PFSK-1 (cell line): Measurements from ENCODE around the gene TANGO2.

Experiments
- POLR2AphosphoS5 ChIP-seq: IDR thresholded peaks from 2 replicates; pipeline ENCODE4 v1.6.1; 2012; ENCODE audit warnings: low read depth, mild to moderate bottlenecking, control low read depth, low read length, moderate library complexity
- SIN3A ChIP-seq: IDR thresholded peaks from 2 replicates; pipeline ENCODE4 v1.6.1; 2012; ENCODE audit warnings: mild to moderate bottlenecking, low read length, moderate library complexity, borderline replicate concordance; ENCODE audit not compliant: insufficient read depth

GRCh38 chr22:20092477-20092854 lies 71.6 kb downstream of the TANGO2 start:
- no peak for TF ChIP-seq SIN3A
- TF ChIP-seq POLR2AphosphoS5 = no peak
